ENCODE results near the gene FANK1.
"Not testable (repeated sequence)": the region's sequence is repeated elsewhere in the genome, so short reads cannot be mapped to it uniquely, and the experiment has no call there.

FANK1 gene

DNA sequence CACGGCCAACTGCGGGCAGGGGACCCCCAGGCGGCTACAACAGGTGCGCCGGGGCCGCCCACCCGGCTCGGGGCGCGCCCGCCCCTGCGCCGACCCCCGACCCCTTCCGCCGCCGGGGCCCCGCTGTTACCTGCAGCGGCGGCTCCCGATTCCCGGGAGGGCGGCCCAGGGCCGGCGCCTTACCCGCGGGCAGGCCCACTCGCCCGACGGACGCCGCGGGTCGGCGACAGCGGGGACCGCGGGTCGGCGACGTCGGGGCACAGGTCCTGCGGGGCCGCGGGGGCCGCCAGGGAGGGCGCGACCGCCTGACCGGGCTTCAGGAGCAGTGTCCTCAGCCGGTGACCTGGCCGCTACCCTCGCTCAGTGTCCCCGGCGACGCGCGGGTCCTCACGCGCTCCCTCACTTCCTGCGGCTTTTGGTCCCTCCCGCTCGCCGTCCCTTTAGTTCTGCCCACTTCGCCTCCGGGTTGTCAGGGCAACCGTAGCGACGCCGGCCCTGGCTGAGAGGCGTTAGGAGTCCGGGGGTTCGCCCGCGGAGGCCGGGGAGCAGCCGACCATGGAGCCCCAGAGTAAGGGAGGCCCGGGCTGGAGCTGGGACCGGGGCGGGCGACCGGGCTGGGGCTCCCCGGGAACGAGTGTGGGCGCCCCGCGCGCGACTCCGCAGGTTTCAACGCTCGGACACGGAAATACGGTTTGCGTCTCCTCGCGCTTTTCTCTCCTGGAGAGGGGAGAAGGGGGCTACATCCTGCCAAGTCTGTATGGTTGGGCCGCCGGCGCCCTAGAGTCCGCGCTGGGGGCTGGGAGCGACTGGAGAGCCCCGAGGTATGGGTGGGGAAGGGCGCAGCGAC, at the start of gene FANK1:
Gene FANK1 (plus strand): TSS at position 477 of the 847 bp plus-strand sequence. CDS start 79 bp downstream, at position 556.
- peak; percentile 29 for DNase-seq

GRCh38 chr10:125846894-125847293, 49.5 kb upstream of the FANK1 start:
- no peak for DNase-seq

GRCh38 chr10:125848371-125848770, 48.0 kb upstream of the FANK1 start:
- no peak for DNase-seq

GRCh38 chr10:125848857-125849256, 47.5 kb upstream of the FANK1 start:
- DNase-seq = no peak

- DNase-seq = no peak
These were observed 46.9 kb upstream of the FANK1 start for GRCh38 chr10:125849448-125849847.

DNA sequence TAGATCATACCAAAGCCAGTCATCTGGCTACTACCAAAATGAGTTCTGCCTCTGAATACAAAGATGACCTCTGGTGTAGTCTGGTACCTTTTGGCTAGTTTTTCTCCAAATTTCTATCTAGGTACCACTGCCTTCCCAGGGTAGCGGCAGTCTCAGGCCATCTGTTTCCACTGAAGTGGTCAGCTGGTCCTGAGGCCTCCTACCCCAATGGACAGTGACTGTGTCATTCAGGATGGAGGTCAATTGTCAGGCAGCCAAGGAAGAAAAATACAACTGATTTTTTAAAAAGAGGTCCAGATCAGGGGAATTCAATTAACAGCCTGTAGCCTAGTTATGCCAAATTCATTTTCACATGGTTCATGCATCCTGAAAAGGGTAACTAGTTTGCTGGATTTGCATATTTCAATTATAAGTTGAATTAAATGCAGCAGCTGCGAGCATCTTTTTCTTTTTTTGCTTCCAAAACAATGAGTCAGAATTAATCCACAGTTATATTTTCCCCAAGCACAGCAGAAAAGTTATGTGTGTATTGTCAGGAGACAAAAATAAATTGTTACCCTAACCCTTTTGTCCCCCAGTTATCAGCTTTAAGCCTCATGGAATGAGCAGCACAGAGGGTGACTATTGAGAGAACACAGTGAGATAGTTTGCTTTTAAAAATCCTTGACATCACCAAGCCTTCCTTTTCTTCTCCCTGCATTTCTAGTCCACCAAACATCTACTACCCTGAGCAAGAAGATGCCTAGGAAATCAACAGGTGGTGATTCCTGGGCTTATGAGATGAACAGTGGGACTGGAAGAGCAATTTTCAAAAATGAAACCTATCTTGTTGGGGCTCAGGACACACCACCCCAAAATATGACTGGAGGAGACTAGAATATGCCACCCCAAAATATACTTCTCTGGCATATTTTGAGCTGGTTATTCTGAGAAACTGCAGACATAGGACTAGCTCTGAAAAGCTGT, 45.3 kb upstream of the FANK1 start:
- DNase-seq = no peak

DNA sequence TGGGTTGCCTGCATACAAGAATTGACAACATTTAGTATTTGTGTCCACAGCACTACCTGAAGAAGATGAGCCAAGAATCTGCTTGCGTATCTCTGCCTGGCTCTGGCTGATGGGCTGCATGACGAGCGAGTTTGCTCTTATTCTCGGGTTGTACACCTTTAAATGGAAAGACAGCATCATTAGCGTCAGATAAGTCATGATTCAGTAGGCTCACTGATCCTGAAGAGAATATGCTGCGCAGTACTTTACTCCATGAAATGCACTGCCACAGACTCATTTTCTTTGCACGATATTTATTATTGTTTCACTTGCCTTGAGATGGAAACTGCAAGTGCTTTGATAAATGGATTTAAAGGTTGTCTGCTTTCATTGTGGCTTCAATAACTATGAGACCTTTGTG, 43.9 kb upstream of the FANK1 start:
- no peak for DNase-seq

DNA sequence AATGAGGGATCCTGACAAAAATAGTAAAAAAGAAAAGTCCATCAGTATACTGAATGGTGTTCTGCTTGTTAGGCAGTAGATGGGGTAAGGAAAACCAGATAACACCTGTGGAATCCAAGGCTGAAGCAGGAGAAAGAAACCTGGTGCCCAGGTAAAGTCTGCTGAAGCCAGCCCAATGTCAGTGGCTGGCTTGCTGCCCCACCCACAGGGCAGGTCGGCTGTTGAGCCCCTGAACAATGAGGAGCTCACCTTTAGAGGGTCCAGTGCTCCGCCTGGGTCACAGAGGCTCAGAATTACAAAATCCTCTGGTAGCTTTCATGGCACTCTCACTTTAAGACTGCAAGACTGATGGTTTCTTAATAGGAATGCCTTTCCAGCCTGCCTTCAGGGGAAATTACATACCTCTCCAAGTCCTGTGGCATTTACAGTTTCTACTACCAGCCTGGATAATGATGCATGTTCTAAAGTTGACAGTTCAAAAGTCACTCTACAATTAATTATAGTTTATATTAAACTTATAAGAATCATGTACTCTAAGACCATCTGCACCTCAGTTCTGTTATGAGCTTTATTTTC, 39.1 kb upstream of the FANK1 start:
- no peak for DNase-seq

- DNase-seq = peak; percentile 40
These were observed 37.1 kb upstream of the FANK1 start for GRCh38 chr10:125859128-125859817.

- DNase-seq = no peak
These were observed 31.2 kb upstream of the FANK1 start for GRCh38 chr10:125865120-125865519.

- DNase-seq = no peak
These were observed 29.8 kb upstream of the FANK1 start for GRCh38 chr10:125866421-125867029.

DNA sequence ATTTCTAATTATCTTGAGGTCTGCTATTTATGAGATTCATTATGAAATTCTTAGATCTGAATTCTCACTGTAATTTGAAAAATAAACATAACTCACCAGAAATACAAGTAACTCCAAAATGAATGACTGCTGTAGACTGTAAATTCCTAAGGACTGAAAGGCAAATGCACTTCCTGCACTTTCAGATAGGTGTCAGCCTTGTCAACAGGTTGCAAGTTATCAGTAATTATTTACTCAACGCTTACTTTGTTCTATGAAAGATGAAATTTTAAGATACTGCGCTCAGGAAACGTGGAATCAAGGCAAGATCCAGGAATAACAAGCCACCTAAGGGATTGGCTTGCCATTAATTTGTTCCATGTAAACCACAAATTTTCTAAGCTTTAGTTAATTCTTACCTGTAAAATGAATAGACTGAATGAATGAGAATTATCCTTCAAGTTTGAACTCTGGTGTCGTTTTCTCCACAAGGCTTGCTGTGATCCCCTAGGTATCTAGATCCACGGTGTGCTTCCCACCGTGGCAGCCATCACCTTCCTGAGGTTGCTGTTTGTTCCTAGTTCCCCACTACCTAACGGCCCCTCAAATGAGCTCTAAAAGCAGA, 27.9 kb upstream of the FANK1 start:
- DNase-seq = no peak

DNA sequence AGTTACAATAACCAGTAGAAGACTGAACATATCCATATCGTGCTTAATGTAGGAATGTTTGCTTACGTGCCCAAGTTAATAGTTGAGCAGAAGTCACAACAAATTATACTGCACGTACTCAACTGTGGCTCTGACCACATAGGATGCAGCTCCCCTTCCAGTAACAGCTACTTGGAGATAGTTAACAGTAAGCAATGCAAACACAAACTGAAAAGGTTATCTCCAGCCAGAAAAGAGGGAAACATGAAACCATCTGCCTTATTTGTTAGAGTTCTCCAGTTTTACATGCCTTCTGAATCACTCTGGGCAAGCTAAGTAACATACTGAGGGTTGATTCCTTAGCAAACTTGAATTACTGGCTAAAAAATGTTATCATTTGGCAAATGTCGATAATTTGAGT, 25.0 kb upstream of the FANK1 start:
- no peak for DNase-seq

GRCh38 chr10:125878957-125879835, 17.2 kb upstream of the FANK1 start:
- DNase-seq = no peak

GRCh38 chr10:125880719-125881118, 15.6 kb upstream of the FANK1 start:
- no peak for DNase-seq

- no peak for DNase-seq
These were observed 15.2 kb upstream of the FANK1 start, which contains the start of gene DHX32 for GRCh38 chr10:125881192-125881591. DHX32 (minus strand) TSS chr10:125881292; CDS start chr10:125880824, 468 bp downstream.

- no peak for DNase-seq
These were observed 13.8 kb upstream of the FANK1 start for GRCh38 chr10:125882596-125882995.

- no peak for DNase-seq
These were observed 13.2 kb upstream of the FANK1 start for GRCh38 chr10:125883211-125883610.

DNA sequence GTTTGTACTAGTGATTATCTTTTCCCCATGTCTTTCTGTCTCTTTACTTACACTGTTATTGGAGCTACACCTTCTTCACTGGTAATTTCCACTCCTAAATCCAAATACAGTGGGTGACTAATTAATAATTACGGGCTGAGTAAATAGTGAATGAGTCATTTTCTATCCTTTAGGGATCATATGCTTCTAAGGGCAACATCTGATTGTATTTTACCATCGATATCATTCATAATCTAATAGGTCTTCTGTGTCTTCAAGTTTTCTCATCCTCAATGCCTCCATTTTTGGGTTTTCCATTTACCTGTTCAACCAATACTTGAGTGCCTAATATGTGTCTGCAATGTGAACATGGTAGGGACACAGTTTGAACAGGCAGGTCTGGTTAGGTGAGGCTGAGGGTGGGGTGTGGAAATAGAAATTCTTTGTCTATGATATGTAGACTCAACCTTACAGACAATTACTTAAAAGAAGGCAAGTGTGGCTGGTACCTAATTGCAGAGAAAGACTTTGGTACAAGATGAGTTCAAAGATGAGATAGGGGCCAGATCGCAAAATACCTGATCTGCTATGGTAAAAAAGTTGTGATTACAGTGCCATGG, 9.4 kb upstream of the FANK1 start:
- no peak for DNase-seq

DNA sequence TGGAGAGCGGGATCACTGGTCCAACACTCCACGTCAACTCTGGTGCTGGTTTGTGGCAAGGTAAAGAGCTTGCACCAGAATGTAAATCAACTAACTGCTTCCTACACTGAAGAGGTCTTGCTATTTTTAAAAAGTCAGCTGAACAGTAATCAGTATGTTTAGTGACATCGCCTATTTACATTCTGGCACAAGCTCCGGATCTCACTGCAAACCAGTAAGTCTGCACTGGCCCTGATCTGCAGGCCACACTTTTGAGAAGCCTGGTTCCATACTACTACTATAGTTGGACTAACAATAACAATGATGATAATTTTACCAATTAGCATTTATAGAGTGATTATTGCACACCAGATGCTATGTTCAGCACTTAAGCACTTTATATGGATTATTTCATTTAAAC, 6.9 kb upstream of the FANK1 start:
- DNase-seq = not testable (repeated sequence)

Measured in COR-L47 (cell line).